Kidney tubule cell (primary cell): ENCODE data around the gene VCY1B.
"Not testable (repeated sequence)": the region's sequence is repeated elsewhere in the genome, so short reads cannot be mapped to it uniquely, and the experiment has no call there.

Source experiments
- DNase-seq: peaks from one replicate; pipeline ENCODE4 v3.0.0-alpha.2; 2018; ENCODE audit warnings: low spot score

VCY1B gene

GRCh38 chrY:14055927-14056326 lies at the start of gene VCY1B:
Gene VCY1B (plus strand): TSS chrY:14056227. CDS start chrY:14056290, 63 bp downstream.
- not testable (repeated sequence) for DNase-seq

- DNase-seq, result not testable (repeated sequence)
Observed at GRCh38 chrY:14011916-14012315, 44.1 kb upstream of the VCY1B start.

- not testable (repeated sequence) for DNase-seq
Observed at GRCh38 chrY:14030395-14030794, 25.6 kb upstream of the VCY1B start.

GRCh38 chrY:14085877-14086276 lies 29.9 kb downstream of the VCY1B start:
- DNase-seq, result no peak
